Measurements from ENCODE around the gene NUP153. TPM values are rescaled to one million over a fixed set of nuclear protein-coding genes. Genes with fewer than 3 reads are reported as not detected.
A peak's percentile ranks its signal among the peaks of the same experiment; 100 is the strongest.
"Not testable (repeated sequence)": the region's sequence is repeated elsewhere in the genome, so short reads cannot be mapped to it uniquely, and the experiment has no call there.

Gene NUP153
- total RNA-seq, 1 donor from 2014 or later = 39.0 TPM

DNA sequence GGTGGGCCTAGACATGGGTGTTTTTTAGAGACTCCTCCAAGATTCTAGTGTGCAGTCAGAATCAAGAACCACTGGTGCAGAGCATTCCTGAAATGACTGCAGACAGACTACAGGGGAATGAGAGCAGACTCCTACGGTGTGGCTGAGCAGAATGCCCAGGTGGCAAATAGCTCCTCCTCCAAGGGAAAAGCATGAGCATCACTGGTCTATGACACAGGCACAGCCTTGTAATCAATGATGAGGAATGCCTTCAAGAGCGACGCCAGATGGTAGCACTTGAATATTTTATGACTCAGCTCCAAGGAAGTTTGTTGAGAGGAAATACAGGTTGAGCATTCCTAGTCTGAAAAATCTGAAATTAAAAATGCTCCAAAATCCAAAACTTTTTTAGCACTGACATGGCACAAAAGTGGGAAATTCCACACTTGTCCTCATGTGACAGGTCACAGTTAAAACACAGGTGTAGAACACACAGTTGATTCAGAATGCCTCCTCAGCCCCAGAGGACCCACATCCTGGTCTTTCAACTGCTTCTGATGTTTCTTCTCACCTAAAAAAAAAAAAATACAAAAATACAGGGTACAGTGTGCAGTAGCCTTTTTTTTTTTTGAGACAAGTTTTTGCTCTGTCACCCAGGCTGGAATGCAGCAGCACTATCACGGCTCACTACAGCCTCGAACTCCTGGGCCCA, 117.2 kb downstream of the NUP153 start:
- TF ChIP-seq, protein P1, sequence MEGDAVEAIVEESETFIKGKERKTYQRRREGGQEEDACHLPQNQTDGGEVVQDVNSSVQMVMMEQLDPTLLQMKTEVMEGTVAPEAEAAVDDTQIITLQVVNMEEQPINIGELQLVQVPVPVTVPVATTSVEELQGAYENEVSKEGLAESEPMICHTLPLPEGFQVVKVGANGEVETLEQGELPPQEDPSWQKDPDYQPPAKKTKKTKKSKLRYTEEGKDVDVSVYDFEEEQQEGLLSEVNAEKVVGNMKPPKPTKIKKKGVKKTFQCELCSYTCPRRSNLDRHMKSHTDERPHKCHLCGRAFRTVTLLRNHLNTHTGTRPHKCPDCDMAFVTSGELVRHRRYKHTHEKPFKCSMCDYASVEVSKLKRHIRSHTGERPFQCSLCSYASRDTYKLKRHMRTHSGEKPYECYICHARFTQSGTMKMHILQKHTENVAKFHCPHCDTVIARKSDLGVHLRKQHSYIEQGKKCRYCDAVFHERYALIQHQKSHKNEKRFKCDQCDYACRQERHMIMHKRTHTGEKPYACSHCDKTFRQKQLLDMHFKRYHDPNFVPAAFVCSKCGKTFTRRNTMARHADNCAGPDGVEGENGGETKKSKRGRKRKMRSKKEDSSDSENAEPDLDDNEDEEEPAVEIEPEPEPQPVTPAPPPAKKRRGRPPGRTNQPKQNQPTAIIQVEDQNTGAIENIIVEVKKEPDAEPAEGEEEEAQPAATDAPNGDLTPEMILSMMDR (IDR thresholded peaks at IDR 0.05; ENCODE audit: unreplicated experiment) = no peak
- Mint-ChIP-seq H3K9me3 (ENCODE audit: unreplicated experiment) (no peaks in the 10 kb centered on the region), H3K27me3 (ENCODE audit: unreplicated experiment) (no peaks in the 10 kb centered on the region), H3K4me1 (ENCODE audit: unreplicated experiment) (no peaks in the 10 kb centered on the region), H3K36me3 (ENCODE audit: low read depth, unreplicated experiment) (no peaks in the 10 kb centered on the region), H3K4me3 (ENCODE audit: unreplicated experiment) (no peak overlapping the region), H3K27ac (ENCODE audit: unreplicated experiment) (no peak overlapping the region)
- no peak for DNase-seq (ENCODE audit: low spot score)

DNA sequence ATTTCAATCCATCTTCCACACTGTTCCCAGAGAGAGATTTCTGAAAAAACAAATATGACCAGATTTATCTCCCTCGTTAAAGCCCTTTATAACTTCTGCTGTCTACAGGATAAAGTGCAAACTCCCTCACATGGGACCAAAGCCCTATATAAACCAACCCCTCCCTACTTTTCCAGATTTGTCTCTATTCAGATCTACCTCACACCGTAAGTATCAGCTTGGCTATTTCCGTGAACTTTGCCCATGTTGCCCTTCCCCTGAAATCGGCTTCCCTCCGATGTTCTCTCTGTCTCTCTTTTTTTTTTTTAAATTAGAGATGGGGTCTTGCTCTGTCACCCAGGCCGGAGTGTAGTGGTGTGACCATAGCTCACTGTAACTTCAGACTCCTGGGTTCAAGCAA, 118.7 kb downstream of the NUP153 start:
- TF ChIP-seq, protein P1 (IDR thresholded peaks at IDR 0.05; ENCODE audit: unreplicated experiment) = no peak
- H3K4me1 Mint-ChIP-seq (ENCODE audit: unreplicated experiment) = peaks cover 3% of the 10 kb centered on the region
- no peak overlapping the region for H3K27ac Mint-ChIP-seq (ENCODE audit: unreplicated experiment)
- no peaks in the 10 kb centered on the region for H3K9me3 Mint-ChIP-seq (ENCODE audit: unreplicated experiment)
- no peak for DNase-seq (ENCODE audit: low spot score)
- no peaks in the 10 kb centered on the region for H3K27me3 Mint-ChIP-seq (ENCODE audit: unreplicated experiment)
- no peaks in the 10 kb centered on the region for H3K36me3 Mint-ChIP-seq (ENCODE audit: low read depth, unreplicated experiment)
- no peak overlapping the region for H3K4me3 Mint-ChIP-seq (ENCODE audit: unreplicated experiment)

DNA sequence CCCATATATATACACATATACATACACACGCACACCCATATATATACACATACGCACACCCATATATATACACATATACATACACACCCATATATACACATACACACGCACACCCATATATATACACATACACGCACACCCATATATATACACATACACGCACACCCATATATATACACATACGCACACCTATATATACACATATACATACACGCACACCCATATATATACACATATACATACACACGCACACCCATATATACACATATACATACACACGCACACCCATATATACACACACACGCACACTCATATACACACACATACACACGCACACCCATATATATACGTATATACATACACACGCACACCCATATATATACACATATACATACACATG, 120.1 kb downstream of the NUP153 start:
- DNase-seq (ENCODE audit: low spot score); H3K9me3 Mint-ChIP-seq (ENCODE audit: unreplicated experiment): not testable (repeated sequence)

DNA sequence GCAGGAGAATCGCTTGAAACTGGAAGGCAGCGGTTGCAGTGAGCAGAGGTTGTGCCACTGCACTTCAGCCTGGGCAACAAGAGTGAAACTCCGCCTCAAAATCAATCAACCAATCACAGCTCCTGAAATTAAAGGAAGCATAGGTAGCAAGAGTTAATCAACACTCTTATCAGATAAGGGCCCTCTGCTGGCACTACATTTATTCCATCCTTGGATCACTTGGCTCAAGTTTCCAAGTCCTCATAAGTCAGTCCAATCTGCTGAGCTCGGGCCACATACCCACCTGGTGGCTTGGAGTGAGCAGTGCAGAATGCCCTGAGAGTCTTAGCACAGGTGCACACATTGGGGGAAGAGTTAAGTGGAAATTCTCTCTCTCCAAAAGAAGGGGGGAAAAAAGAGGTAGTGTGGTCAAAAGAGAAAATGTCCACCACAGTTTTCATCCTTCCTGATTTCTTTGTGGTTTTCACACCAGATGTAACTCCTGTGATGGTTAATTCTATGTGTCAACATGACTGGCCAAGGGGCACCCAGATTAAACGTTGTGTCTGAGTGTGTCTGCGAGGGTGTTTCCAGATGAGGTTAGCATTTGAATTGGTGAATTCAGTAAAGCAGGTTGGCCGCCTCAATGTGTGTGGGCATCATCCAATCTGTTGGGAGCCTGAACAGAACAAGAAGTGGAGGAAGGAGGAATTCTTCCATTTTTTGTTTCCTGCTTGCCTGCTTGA, 120.8 kb downstream of the NUP153 start:
- no peak for DNase-seq (ENCODE audit: low spot score)
- H3K27me3 Mint-ChIP-seq (ENCODE audit: unreplicated experiment) = no peaks in the 10 kb centered on the region

More for the DNA sequence above, 120.1 kb downstream of the NUP153 start:
- not testable (repeated sequence) for H3K4me3 Mint-ChIP-seq (ENCODE audit: unreplicated experiment); H3K27me3 Mint-ChIP-seq (ENCODE audit: unreplicated experiment); H3K4me1 Mint-ChIP-seq (ENCODE audit: unreplicated experiment); H3K27ac Mint-ChIP-seq (ENCODE audit: unreplicated experiment); H3K36me3 Mint-ChIP-seq (ENCODE audit: low read depth, unreplicated experiment)

DNA sequence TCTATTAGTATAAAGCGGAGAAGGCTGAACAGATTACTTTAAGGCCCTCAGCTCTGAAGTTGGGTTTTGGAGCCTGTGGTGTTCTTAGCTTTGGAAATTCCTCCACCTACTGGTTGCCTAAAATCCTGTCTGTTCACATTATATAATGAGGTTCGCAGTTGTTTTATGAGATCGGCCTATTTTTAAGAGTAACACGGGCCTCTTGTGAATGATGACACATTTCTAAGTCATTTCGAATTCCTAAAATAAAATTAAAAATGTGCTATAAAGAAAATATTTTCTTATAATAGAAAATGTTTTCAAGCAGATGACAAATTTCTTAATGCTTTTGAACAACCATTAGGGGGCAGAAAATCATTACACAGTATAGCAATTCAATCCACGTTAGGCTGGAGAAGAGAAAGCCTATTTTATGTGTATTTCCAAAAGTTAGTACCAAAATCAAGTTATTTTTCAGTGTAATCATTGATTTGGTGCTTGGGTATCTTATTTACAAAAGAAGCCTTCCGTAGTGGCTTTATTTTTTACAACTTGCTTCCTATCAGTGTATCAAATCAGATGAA, 122.4 kb downstream of the NUP153 start:
- Mint-ChIP-seq H3K4me1 (ENCODE audit: unreplicated experiment) (peaks cover 3% of the 10 kb centered on the region), H3K4me3 (ENCODE audit: unreplicated experiment) (no peak overlapping the region), H3K27ac (ENCODE audit: unreplicated experiment) (no peak overlapping the region), H3K9me3 (ENCODE audit: unreplicated experiment) (no peaks in the 10 kb centered on the region), H3K27me3 (ENCODE audit: unreplicated experiment) (no peaks in the 10 kb centered on the region), H3K36me3 (ENCODE audit: low read depth, unreplicated experiment) (no peaks in the 10 kb centered on the region)
- DNase-seq (ENCODE audit: low spot score) = peak; percentile 29
- TF ChIP-seq, protein P1 (IDR thresholded peaks at IDR 0.05; ENCODE audit: unreplicated experiment) = peak; percentile 76

More for the DNA sequence above, 120.8 kb downstream of the NUP153 start:
- Mint-ChIP-seq H3K36me3 (ENCODE audit: low read depth, unreplicated experiment) (no peaks in the 10 kb centered on the region), H3K4me3 (ENCODE audit: unreplicated experiment) (no peak overlapping the region), H3K27ac (ENCODE audit: unreplicated experiment) (no peak overlapping the region), H3K4me1 (ENCODE audit: unreplicated experiment) (peaks cover 3% of the 10 kb centered on the region), H3K9me3 (ENCODE audit: unreplicated experiment) (no peaks in the 10 kb centered on the region)
- TF ChIP-seq, protein P1 (IDR thresholded peaks at IDR 0.05; ENCODE audit: unreplicated experiment) = no peak

Data from endothelial cell (in vitro differentiated cells).